VCaP (cell line): ENCODE data around the gene ASPA.
"Not testable (repeated sequence)": the region's sequence is repeated elsewhere in the genome, so short reads cannot be mapped to it uniquely, and the experiment has no call there.

Experiments used
- H3K27ac ChIP-seq: fragments of 450-650 bp; 2 replicates; pipeline ENCODE4 v1.5.1; 2017
- TF ChIP-seq, protein P1 (sequence below): fragments of 450-650 bp; conservative IDR thresholded peaks from 2 replicates; pipeline ENCODE4 v1.5.1; 2017; ENCODE audit warnings: mild to moderate bottlenecking, moderate library complexity

The ASPA gene

GRCh38 chr17:3475812-3476610 lies at the start of gene ASPA:
Gene ASPA, plus strand, starts transcription at chr17:3475997. Its CDS starts 163 bp downstream, at chr17:3476160.
- H3K27ac ChIP-seq: peak within 1 kb of the TSS; percentile 56
- TF ChIP-seq, protein P1, sequence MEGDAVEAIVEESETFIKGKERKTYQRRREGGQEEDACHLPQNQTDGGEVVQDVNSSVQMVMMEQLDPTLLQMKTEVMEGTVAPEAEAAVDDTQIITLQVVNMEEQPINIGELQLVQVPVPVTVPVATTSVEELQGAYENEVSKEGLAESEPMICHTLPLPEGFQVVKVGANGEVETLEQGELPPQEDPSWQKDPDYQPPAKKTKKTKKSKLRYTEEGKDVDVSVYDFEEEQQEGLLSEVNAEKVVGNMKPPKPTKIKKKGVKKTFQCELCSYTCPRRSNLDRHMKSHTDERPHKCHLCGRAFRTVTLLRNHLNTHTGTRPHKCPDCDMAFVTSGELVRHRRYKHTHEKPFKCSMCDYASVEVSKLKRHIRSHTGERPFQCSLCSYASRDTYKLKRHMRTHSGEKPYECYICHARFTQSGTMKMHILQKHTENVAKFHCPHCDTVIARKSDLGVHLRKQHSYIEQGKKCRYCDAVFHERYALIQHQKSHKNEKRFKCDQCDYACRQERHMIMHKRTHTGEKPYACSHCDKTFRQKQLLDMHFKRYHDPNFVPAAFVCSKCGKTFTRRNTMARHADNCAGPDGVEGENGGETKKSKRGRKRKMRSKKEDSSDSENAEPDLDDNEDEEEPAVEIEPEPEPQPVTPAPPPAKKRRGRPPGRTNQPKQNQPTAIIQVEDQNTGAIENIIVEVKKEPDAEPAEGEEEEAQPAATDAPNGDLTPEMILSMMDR: no peak

DNA sequence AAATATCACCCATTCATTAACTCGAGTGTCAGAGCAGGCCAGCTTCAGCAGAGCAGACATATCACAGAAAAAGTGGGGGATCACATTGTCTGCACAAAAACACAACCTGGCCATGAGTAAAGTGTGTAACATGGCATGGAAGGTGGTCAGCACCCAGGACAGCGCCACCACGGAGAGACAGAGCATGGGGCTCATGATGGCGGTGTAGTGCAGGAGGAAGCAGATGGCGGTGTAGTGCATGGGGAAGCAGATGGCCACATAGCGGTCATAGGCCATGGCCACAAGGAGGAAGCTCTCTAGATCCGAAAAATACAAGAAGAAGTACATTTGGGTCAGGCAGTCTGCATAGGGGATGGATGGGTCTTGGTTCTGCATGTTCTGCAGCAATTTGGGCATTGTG lies 42.6 kb upstream of the ASPA start:
- not testable (repeated sequence) for H3K27ac ChIP-seq

GRCh38 chr17:3433741-3434140 lies 42.1 kb upstream of the ASPA start, which contains the start of gene OR1E2:
Gene OR1E2, minus strand, starts transcription at chr17:3433841. Its CDS starts 0 bp downstream, at chr17:3433841.
- TF ChIP-seq, protein P1: no peak
- no peak within 1 kb of the TSS for H3K27ac ChIP-seq

DNA sequence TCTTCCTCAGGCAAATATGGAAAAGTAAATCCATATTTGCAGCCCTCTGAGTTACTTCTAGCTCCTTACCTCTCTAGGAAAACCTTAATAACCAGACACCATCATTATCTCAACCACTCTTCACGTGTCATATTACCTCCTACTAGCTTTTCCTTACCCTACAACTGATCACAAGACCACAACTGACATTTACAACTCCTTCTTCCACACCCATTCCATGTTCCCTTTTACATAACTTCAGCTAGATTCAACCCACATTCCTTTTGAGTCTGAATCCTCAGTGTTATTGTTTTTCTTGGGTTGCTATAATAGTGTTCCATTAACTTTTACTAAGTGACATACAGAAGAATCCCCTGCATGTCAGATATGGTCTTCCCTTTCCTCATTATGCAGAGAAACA lies 37.4 kb upstream of the ASPA start:
- TF ChIP-seq, protein P1: no peak
- no peak overlapping the region for H3K27ac ChIP-seq

GRCh38 chr17:3440451-3440850 lies 35.3 kb upstream of the ASPA start:
- TF ChIP-seq, protein P1: no peak

DNA sequence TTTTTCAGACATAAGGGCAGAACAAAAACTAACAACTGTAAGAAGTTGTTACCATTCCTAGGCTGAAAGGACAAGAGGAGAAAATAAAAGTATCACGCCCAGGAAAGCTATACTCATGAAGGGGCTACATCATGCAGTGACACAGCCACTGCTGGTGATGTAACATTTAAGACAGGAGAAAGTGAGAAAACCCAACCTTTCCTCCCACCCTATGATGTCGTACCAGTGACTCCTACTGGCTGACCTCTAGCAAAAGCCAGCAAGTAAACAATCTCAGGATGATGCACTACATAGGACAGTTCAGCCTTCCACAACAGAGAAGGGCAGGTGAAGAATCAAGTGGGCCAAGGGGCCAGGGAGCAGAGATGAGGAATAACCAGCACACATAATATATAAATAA lies 28.2 kb upstream of the ASPA start:
- no peak overlapping the region for H3K27ac ChIP-seq
- TF ChIP-seq, protein P1: no peak

More at GRCh38 chr17:3440451-3440850, 35.3 kb upstream of the ASPA start:
- H3K27ac ChIP-seq: no peak overlapping the region

GRCh38 chr17:3448059-3448665 lies 27.6 kb upstream of the ASPA start:
- H3K27ac ChIP-seq: no peak overlapping the region
- TF ChIP-seq, protein P1: no peak

DNA sequence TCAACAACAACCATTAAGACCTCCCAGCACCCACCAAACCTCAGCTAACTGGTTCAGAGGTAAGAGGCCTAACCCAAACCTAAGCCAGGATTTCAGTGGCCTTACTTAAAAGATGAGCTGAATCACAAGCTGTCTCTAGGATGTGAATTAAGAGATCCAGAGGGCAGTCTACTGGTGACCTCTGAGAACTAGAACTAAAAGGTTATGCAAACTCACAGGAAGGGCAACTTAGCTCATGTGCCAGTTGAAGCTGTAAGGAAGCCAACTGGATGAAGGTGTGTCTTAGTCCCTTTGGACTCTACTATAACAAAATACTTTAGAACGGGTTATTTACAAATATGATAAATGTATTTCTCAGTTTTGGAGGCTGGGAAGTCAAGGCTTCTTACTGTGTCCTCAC lies 9.4 kb upstream of the ASPA start:
- not testable (repeated sequence) for H3K27ac ChIP-seq
